GM19372 (cell line): Measurements from ENCODE around the gene GARIN1A.
"Not testable (repeated sequence)": the region's sequence is repeated elsewhere in the genome, so short reads cannot be mapped to it uniquely, and the experiment has no call there.

Experiments used
- ATAC-seq: cut with Tn5 transposase; IDR thresholded peaks from one replicate; pipeline ENCODE4 v1.9.1; 2021; ENCODE audit warnings: mild to moderate bottlenecking, low read depth, moderate library complexity; ENCODE audit not compliant: unreplicated experiment

The GARIN1A gene

GRCh38 chr7:128671992-128672391 is at the start of gene GARIN1A:
Gene GARIN1A (plus strand): TSS chr7:128672292. CDS start chr7:128672398, 106 bp downstream.
- no peak for ATAC-seq

DNA sequence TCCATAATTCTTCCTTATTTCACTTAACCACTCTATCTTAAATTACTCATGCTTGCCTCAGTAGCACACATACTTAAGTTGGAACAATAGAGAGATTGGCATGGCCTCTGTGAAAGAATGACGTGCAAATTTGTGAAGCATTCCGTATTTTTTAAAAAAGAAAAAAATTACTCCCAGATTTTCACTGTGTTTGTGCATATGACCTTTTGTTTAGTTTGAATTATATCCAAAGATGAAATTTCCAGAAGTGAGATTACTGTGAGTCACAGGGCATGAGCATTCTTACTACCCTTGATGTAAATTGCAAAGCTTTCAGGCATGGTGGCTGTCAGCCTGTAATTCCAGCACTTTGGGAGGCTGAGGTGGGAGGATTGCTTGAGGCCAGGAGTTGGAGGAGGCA is 45.0 kb upstream of the GARIN1A start:
- ATAC-seq, result not testable (repeated sequence)

GRCh38 chr7:128633915-128634314 is 38.2 kb upstream of the GARIN1A start:
- not testable (repeated sequence) for ATAC-seq

GRCh38 chr7:128645206-128645605 is 26.9 kb upstream of the GARIN1A start:
- not testable (repeated sequence) for ATAC-seq

DNA sequence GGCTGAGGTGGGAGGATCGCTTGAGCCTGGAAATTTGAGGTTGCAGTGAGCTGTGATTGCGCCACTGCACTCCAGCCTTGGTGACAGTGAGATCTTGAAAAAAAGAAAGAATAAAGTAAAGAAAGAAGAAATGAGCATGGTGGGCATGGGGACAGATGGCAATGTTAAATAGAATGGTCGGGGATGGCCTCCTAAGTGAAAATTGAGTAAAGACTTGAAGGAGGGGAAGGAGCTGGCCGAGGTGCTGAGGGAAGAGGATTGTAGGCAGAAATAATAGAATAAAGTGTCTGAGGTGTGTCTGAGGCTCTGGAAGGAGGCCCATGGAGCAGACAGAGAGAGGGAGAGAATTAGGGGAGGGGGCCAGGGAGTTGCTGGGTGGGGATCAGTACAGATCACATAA is 26.2 kb upstream of the GARIN1A start:
- not testable (repeated sequence) for ATAC-seq

GRCh38 chr7:128646877-128647276 is 25.2 kb upstream of the GARIN1A start:
- ATAC-seq, result not testable (repeated sequence)

DNA sequence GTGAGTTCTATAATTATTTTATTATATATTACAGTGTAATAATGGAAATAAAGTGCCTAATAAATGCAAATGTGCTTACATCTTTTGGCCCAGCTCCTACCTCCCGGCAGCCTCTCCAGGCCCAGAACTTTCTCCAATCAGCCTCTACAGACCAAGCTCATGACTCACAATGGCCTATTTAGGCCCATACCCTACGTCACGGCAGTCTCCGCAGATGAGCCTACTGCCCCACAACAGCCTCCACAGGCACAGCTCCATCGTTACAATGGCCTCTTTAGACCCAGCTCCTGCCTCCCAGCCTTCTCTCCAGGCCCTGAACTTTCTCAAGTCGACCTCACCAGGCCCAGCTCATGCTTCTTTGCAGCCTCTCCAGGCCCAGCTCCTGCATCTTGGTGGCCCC is 21.0 kb upstream of the GARIN1A start:
- ATAC-seq, result not testable (repeated sequence)

- ATAC-seq, result not testable (repeated sequence)
Observed at GRCh38 chr7:128652606-128653005, 19.5 kb upstream of the GARIN1A start.

- not testable (repeated sequence) for ATAC-seq
Observed at GRCh38 chr7:128653197-128653596, 18.9 kb upstream of the GARIN1A start.

DNA sequence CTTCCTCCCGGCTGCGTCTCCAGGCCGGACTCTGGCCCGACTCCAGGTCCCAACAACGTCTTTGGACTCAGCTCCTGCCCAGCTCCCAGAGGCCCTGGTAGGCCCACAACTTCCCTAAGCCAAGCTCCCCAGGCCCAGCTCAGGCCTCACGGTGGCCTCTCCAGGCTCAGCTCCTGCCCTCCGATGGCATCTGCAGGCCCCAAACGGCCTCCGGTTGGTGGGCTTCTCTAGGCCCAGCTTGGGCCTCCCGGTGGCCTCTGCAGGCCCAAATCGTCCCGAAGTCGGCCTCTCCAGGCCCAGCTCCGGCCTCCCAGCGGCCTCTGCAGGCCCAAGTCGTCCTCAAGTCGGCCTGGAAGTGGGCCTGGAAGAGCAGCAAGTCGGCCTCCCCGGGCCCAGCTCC is 18.0 kb upstream of the GARIN1A start:
- not testable (repeated sequence) for ATAC-seq

GRCh38 chr7:128654501-128654900 is 17.6 kb upstream of the GARIN1A start:
- not testable (repeated sequence) for ATAC-seq

- ATAC-seq, result not testable (repeated sequence)
Observed at GRCh38 chr7:128658428-128658827, 13.7 kb upstream of the GARIN1A start.

- ATAC-seq, result no peak
Observed at GRCh38 chr7:128660596-128660995, 11.5 kb upstream of the GARIN1A start.

DNA sequence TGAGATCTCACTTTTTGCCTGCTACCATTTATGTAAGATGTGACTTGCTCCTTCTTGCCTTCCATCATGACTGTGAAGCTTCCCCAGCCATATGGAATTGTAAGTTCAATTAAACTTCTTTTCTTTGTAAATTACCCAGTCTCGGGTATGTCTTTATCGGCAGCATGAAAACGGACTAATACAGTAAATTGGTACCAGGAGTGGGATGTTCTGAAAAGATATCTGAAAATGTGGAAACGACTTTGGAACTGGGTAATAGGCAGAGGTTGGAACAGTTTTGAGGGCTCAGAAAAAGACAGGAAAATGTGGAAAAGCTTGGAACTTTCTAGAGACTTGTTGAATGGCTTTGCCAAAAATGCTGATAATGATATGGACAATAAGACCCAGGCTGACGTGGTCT is 10.6 kb upstream of the GARIN1A start:
- ATAC-seq, result no peak

GRCh38 chr7:128662091-128662490 is 10.0 kb upstream of the GARIN1A start:
- ATAC-seq, result no peak

DNA sequence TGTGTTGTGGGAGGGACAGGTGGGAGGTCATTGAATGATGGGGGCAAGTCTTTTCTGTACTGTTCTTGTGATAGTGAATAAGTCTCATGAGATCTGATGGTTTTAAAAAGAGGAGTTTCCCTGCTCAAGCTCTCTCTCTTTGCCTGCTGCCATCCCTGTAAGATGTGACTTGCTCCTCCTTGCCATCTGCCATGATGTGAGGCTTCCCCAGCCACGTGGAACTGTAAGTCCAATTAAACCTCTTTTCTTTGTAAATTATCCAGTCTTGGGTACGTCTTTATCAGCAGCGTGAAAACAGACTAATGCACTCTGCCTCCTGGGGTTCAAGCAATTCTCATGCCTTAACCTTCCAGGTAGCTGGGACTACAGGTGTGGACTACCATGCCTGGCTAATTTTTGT is 8.9 kb upstream of the GARIN1A start:
- not testable (repeated sequence) for ATAC-seq

DNA sequence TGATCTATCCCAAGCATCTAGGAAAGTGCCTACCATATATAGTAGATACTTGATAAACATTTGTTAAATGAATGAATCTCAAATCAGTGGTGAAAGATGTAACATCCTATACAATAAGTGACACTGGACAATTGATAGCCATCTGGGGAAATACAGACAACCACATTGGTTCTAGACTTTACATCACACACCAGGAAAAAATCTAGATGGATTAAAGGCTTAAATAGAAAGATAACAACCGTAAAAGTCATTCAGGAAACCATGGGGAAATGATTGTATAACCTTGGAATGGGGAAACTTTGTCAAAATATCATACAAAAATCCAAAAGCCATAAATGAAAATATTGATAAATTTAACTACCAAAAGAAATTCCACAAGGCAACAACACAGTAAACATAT is 7.0 kb upstream of the GARIN1A start:
- no peak for ATAC-seq

GRCh38 chr7:128666200-128666599 is 5.9 kb upstream of the GARIN1A start:
- ATAC-seq, result no peak

DNA sequence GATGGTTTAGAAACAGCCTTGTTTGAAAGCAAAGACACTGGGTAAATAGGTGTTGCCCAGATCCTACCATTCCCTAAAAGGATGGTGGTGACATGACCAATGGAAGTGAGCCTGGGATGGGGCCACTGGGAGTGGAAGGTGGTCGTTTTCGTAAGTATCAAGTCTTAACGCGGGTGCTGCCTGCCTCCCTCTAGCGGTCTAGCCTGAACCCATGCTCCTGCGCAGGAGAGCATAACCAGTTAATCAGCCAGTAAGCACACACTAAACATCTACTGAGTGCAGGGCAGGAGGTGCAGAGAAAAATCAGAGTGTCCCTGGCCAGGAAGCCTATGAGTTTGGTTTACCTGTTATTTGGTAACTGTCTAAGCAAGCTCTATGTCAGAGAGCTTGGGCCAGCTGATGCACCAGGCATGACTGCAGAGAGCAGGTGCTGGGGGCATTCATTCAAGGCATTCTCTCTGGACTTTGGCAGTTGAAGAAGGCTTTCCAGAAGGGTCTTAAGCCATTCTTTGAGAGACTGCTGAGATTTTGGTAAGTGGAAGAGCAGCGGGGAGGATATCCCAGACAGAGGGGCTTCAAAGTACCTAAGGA is 930 bp downstream of the GARIN1A start:
- no peak for ATAC-seq

DNA sequence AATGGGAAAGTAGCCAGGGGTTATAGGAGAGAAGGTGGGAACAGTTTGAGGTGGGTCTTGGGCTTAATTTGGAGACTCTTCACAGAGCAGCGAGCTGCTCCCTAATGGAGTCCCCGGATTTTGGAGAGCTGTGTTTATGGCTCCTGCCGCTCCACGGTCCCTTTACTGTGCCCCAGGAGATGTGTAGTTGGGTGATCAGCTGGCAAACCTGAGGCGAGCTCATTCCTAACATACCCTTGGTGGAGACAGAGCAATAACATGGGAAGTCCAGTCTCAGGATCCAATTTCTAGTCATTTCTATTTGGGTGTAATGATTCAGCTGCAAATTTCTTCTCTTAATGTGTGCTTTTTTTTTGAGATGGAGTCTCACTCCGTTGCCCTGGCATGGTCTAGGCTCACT is 1.5 kb downstream of the GARIN1A start:
- no peak for ATAC-seq

- ATAC-seq, result no peak
Observed at GRCh38 chr7:128676665-128677064, 4.6 kb downstream of the GARIN1A start.

- ATAC-seq, result no peak
Observed at GRCh38 chr7:128679920-128680319, 7.8 kb downstream of the GARIN1A start.
